AG09319 (cell line): Measurements from ENCODE around the gene KCNC3.

Source experiments
- DNase-seq: peaks from one replicate; pipeline ENCODE4 v3.0.0-alpha.2; 2010; ENCODE audit warnings: low read depth; ENCODE audit errors: extremely low read depth
- CTCF ChIP-seq: IDR thresholded peaks from 2 replicates; pipeline ENCODE4 v1.5.1; 2011; ENCODE audit warnings: low read depth, mild to moderate bottlenecking, inconsistent platforms, low read length, moderate library complexity

The KCNC3 gene

GRCh38 chr19:50322931-50323781 is 6.0 kb downstream of the KCNC3 start:
- no peak for DNase-seq
- TF ChIP-seq CTCF, result no peak

DNA sequence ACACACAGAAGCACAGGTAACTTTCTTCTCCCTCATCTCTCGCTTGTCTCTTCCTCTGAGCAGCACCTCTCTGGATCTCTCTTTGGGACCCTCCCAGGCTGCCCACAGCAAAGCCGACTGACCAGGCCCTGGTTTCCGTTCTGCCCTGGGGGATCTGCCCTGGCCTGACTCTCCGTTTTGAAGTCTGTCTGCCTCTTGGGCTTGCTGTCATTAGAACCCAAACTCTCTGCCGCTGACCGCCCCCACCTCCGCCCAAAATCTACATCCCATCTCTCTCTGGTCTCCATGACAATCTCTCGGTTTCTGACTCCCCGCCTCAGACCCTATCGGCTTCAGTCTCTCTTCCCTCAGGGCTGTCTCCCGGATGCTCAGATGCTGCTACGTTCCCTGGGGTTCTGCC is 6.9 kb downstream of the KCNC3 start:
- no peak for DNase-seq
- TF ChIP-seq CTCF, result no peak

GRCh38 chr19:50321831-50322230 is 7.3 kb downstream of the KCNC3 start:
- DNase-seq, result no peak
- TF ChIP-seq CTCF, result no peak

DNA sequence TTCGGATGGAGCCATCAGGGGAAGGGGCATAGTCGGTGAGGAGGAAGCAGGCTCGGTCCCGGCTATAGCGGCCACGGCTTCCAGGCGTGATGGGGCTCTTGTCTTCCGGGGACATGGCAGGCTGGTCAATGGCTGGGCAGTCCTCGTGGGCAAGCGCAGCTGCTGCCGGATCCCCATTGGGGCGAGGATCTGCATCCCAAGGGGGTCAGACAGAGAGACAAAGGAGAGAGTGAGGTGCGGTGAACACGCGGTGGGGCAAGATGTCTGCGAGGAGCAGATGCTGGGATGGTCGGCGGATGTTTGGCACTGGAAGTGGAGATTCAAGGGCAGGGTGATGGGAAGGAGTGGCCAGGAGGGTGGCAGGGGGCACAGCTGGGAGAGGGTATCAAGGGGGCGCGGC is 8.6 kb downstream of the KCNC3 start:
- no peak for TF ChIP-seq CTCF
- DNase-seq, result no peak

GRCh38 chr19:50320051-50320450 is 9.1 kb downstream of the KCNC3 start:
- TF ChIP-seq CTCF, result no peak
- DNase-seq, result no peak

DNA sequence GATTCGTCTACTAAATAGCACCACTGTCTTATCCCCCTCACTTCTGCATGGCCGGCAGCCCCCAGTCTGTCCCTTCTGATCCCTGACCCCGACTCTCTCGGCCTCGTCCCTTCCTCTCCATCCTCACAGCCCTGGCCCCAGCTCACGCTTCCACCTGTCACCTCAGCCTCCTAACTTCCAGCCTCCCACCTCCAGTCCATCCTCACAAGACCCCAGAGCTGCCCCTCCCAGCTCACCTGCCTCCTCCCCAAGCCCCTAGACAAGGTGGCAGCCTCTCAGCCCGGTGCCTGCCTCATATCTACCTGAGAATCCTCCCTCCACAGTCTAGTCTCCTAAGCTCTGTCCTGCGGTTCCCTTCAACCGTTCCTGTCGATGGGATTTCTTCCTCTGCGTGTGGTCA is 10.0 kb downstream of the KCNC3 start:
- DNase-seq, result no peak
- TF ChIP-seq CTCF, result no peak

DNA sequence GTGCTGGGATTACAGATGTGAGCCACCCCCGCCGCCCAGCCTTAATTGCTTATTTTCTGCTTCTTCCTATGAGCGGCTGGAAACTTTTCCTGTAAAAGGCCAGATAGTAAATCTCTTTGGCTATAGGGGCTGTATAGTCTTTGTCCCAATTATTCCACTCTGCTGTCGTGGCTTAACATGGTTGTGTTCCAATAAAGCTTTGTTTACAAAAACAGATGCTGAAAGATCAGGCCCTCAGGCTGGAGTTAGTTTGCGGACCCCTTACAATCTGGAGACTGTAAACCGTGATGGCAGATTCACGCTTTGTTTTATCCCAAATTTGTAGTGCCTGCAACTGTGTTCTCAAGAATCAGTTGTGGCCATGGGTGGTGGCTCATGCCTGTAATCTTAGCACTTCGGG is 10.7 kb downstream of the KCNC3 start:
- no peak for DNase-seq
- TF ChIP-seq CTCF, result no peak
